Breast epithelium (tissue), 4 donors: ENCODE results near the gene ADGRV1. TPM values are rescaled to one million over a fixed set of nuclear protein-coding genes. Genes with fewer than 3 reads are reported as not detected.
"Not testable (repeated sequence)": the region's sequence is repeated elsewhere in the genome, so short reads cannot be mapped to it uniquely, and the experiment has no call there.

Experiments
- DNase-seq, 2 donors: peaks; one replicate each; pipeline ENCODE4 v3.0.0-alpha.2; 2019; ENCODE audit warnings: low spot score in 2 of 2
- H3K27ac ChIP-seq, 2 donors: fragments of 200-600 bp; sonication (generic) in 1 of 2; one replicate each; pipeline ENCODE4 v1.5.1; 2016 to 2019; ENCODE audit warnings: mild to moderate bottlenecking in 1 of 2
- H3K27me3 ChIP-seq, 2 donors: fragments of 200-600 bp; sonication (generic) in 1 of 2; one replicate each; pipeline versions ENCODE4 v1.5.1 to v1.6.0; 2017 to 2019; ENCODE audit warnings: control low read depth in 1 of 2, mild to moderate bottlenecking in 1 of 2
- H3K36me3 ChIP-seq: fragments of 200-600 bp; one replicate; pipeline ENCODE4 v1.5.1; 2019
- H3K4me1 ChIP-seq, 2 donors: fragments of 200-600 bp; sonication (generic); one replicate each; pipeline ENCODE4 v1.5.1; 2016 to 2019; ENCODE audit warnings: control low read depth in 1 of 2
- H3K4me3 ChIP-seq, 3 donors: fragments of 200-600 bp; sonication (generic); 1 replicate in 2 of 3; 2 replicates in 1 of 3; pipeline ENCODE4 v1.5.1; 2016 to 2019; ENCODE audit warnings: mild to moderate bottlenecking in 3 of 3, moderate library complexity in 2 of 3
- H3K9me3 ChIP-seq, 2 donors: fragments of 200-600 bp; sonication (generic) in 1 of 2; one replicate each; pipeline ENCODE4 v1.5.1; 2016 to 2019; ENCODE audit warnings: control low read depth in 1 of 2
- CTCF ChIP-seq, 3 donors: fragments of 450-650 bp; IDR thresholded peaks; one replicate each; pipeline ENCODE4 v1.5.1; 2016 to 2017; ENCODE audit warnings: antibody characterized with exemption in 3 of 3, mild to moderate bottlenecking in 3 of 3, moderate library complexity in 3 of 3
- POLR2A ChIP-seq: fragments of 450-650 bp; IDR thresholded peaks from one replicate; pipeline ENCODE4 v1.6.1; 2016; ENCODE audit warnings: antibody characterized with exemption, mild to moderate bottlenecking, moderate library complexity
- POLR2AphosphoS5 ChIP-seq, 3 donors: sonication (generic); formaldehyde crosslinking; IDR thresholded peaks; one replicate each; pipeline ENCODE4 v1.6.1; 2017; ENCODE audit warnings: antibody characterized with exemption in 3 of 3
- intact Hi-C: fragments of 100-400 bp; cut with DNase I; formaldehyde crosslinking; loops from one replicate; pipeline ENCODE4 v1.15.1; 2023; ENCODE audit warnings: low total_unique reads
- total RNA-seq, 3 donors: library from RNA; depleted of rRNA; stranded (reverse); fragments of >200 nt; gene quantifications; one replicate each; pipeline ENCODE4 v1.1.0, GENCODE V29; 2016

The ADGRV1 gene
- total RNA-seq, 3 donors from 2014 or later: 0.32 to 85.2 (median 55.3) TPM

- TF ChIP-seq POLR2A (no peak), CTCF (IDR thresholded peaks at IDR 0.05) (no peak), POLR2AphosphoS5 (IDR thresholded peaks at IDR 0.05) (no peak)
- Histone ChIP-seq H3K4me3 (no peak overlapping the region), H3K27me3 (no peaks in the 10 kb centered on the region), H3K9me3 (no peaks in the 10 kb centered on the region), H3K4me1 (no peaks in the 10 kb centered on the region), H3K36me3 (no peaks in the 10 kb centered on the region), H3K27ac (no peak overlapping the region)
- no peak for DNase-seq
- intact Hi-C loops: no loop called here
These were observed 26.9 kb downstream of the ADGRV1 start for GRCh38 chr5:90585337-90585986.

- Histone ChIP-seq H3K4me1 (no peaks in the 10 kb centered on the region), H3K36me3 (no peaks in the 10 kb centered on the region), H3K27ac (no peak overlapping the region), H3K4me3 (no peak overlapping the region), H3K9me3 (no peaks in the 10 kb centered on the region), H3K27me3 (no peaks in the 10 kb centered on the region)
- intact Hi-C loops: no loop called here
- no peak for TF ChIP-seq POLR2A
- TF ChIP-seq POLR2AphosphoS5 (IDR thresholded peaks at IDR 0.05): no peak
- TF ChIP-seq CTCF (IDR thresholded peaks at IDR 0.05): no peak
- DNase-seq: no peak
These were observed 27.9 kb downstream of the ADGRV1 start for GRCh38 chr5:90586469-90586868.

GRCh38 chr5:90590170-90590569 is 31.6 kb downstream of the ADGRV1 start:
- Histone ChIP-seq H3K4me3 (no peak overlapping the region), H3K27me3 (no peaks in the 10 kb centered on the region), H3K36me3 (no peaks in the 10 kb centered on the region), H3K4me1 (no peaks in the 10 kb centered on the region), H3K27ac (no peak overlapping the region), H3K9me3 (no peaks in the 10 kb centered on the region)
- DNase-seq: no peak
- no peak for TF ChIP-seq POLR2A
- TF ChIP-seq POLR2AphosphoS5 (IDR thresholded peaks at IDR 0.05): no peak
- no peak for TF ChIP-seq CTCF (IDR thresholded peaks at IDR 0.05)
- intact Hi-C loops: no loop called here

GRCh38 chr5:90593083-90593482 is 34.5 kb downstream of the ADGRV1 start:
- DNase-seq, H3K27ac ChIP-seq, intact Hi-C loops, H3K27me3 ChIP-seq, H3K4me3 ChIP-seq, H3K4me1 ChIP-seq, H3K36me3 ChIP-seq, H3K9me3 ChIP-seq: not testable (repeated sequence)

- H3K4me3 ChIP-seq, H3K36me3 ChIP-seq, H3K9me3 ChIP-seq, H3K27me3 ChIP-seq, intact Hi-C loops, H3K4me1 ChIP-seq, DNase-seq, H3K27ac ChIP-seq: not testable (repeated sequence)
These were observed 37.2 kb downstream of the ADGRV1 start for GRCh38 chr5:90595766-90596165.

GRCh38 chr5:90598293-90598692 is 39.7 kb downstream of the ADGRV1 start:
- no peak overlapping the region for H3K4me3 ChIP-seq

GRCh38 chr5:90600307-90600706 is 41.7 kb downstream of the ADGRV1 start:
- intact Hi-C loops, DNase-seq, H3K9me3 ChIP-seq, H3K4me1 ChIP-seq, H3K27ac ChIP-seq, H3K4me3 ChIP-seq, H3K36me3 ChIP-seq, H3K27me3 ChIP-seq: not testable (repeated sequence)

More at GRCh38 chr5:90598293-90598692, 39.7 kb downstream of the ADGRV1 start:
- Histone ChIP-seq H3K36me3 (no peaks in the 10 kb centered on the region), H3K9me3 (no peaks in the 10 kb centered on the region), H3K27me3 (no peaks in the 10 kb centered on the region), H3K27ac (no peak overlapping the region), H3K4me1 (no peaks in the 10 kb centered on the region)
- no peak for DNase-seq
- no peak for TF ChIP-seq POLR2A
- intact Hi-C loops: no loop called here
